Left cardiac atrium (tissue), 4 donors: ENCODE measurements around the gene INAVA. TPM values are rescaled to one million over a fixed set of nuclear protein-coding genes. Genes with fewer than 3 reads are reported as not detected.
"Not testable (repeated sequence)": the region's sequence is repeated elsewhere in the genome, so short reads cannot be mapped to it uniquely, and the experiment has no call there.

Source experiments
- ATAC-seq, 2 donors: fragments of 200-7000 bp; cut with Tn5 transposase; one replicate each; pipeline ENCODE4 v1.9.1; 2020; ENCODE audit warnings: mild to moderate bottlenecking in 2 of 2, moderate library complexity in 2 of 2
- DNase-seq: peaks from one replicate; pipeline ENCODE4 v3.0.0-alpha.2; 2020
- intact Hi-C, 2 donors: fragments of 100-400 bp; cut with DNase I; formaldehyde crosslinking; loops; one replicate each; pipeline versions ENCODE4 v1.14.1 to v1.15.1; 2022 to 2023
- total RNA-seq, 2 donors: library from RNA; stranded (reverse); fragmentation: NEBNext Ultra II Directional; extraction: Animal tissue kit (Norgen Biotek cat#: 25700); gene quantifications; one replicate each; pipeline ENCODE4 v1.2.1, GENCODE V29; 2021
- donor health status: DM: no; HTN: yes; CAD: no.
- donor health status: DM: no; HTN: yes; CAD: no; lungs with severe emphysema.
- donor health status: DM: yes; HTN: yes; CAD: no.
- donor health status: Dilated cardiomyopathy.

INAVA gene
- total RNA-seq, 2 donors from 2014 or later, result 0.29 TPM; not detected in 1

GRCh38 chr1:200949626-200950025 lies 54.9 kb downstream of the INAVA start:
- no peak for DNase-seq
- intact Hi-C loops, result no loop called here
- ATAC-seq, result no peak

GRCh38 chr1:200951016-200951415 lies 56.3 kb downstream of the INAVA start:
- intact Hi-C loops, result no loop called here
- no peak for ATAC-seq
- DNase-seq, result no peak

GRCh38 chr1:200954434-200954833 lies 59.7 kb downstream of the INAVA start:
- ATAC-seq (no peak), DNase-seq (no peak)
- intact Hi-C loops, result no loop called here

- intact Hi-C loops, result no loop called here
- DNase-seq (no peak), ATAC-seq (no peak)
Observed at GRCh38 chr1:200958597-200958996, 63.9 kb downstream of the INAVA start.

GRCh38 chr1:200959411-200959921 lies 64.8 kb downstream of the INAVA start:
- DNase-seq (no peak), ATAC-seq (no peak)
- intact Hi-C loops, result no loop called here

- DNase-seq (no peak), ATAC-seq (no peak)
- intact Hi-C loops, result no loop called here
Observed at GRCh38 chr1:200960236-200960947, 65.7 kb downstream of the INAVA start.

GRCh38 chr1:200960948-200961340 lies 66.2 kb downstream of the INAVA start:
- ATAC-seq (no peak), DNase-seq (no peak)
- intact Hi-C loops, result no loop called here

- DNase-seq, intact Hi-C loops, ATAC-seq: not testable (repeated sequence)
Observed at GRCh38 chr1:200962151-200962550, 67.5 kb downstream of the INAVA start.

- ATAC-seq (no peak), DNase-seq (no peak)
- intact Hi-C loops, result no loop called here
Observed at GRCh38 chr1:200962631-200963030, 67.9 kb downstream of the INAVA start.

GRCh38 chr1:200963076-200963475 lies 68.4 kb downstream of the INAVA start:
- intact Hi-C loops, result no loop called here
- ATAC-seq (no peak), DNase-seq (no peak)

GRCh38 chr1:200963888-200964287 lies 69.2 kb downstream of the INAVA start:
- DNase-seq, intact Hi-C loops, ATAC-seq: not testable (repeated sequence)

Other genes with a start within 250 kb of the INAVA start
- 10 to 100 TPM in 1 of 2 donors, 1 to 10 TPM in 1; 9.7 to 11.9 TPM for gene DDX59, start 225.0 kb upstream of the INAVA start, total RNA-seq
- 10 to 100 TPM; 32.1 to 40.9 TPM for gene CAMSAP2, start 156.0 kb upstream of the INAVA start, total RNA-seq
- not detected for gene GPR25, start 21.9 kb upstream of the INAVA start, total RNA-seq
- 1 to 10 TPM in 1 of 2 donors, under 1 TPM in 1; 0.94 to 1.0 TPM for gene KIF21B, start 128.8 kb downstream of the INAVA start, total RNA-seq
- gene CACNA1S, start 217.5 kb downstream of the INAVA start, total RNA-seq, result not detected
- not detected for gene ASCL5, start 232.3 kb downstream of the INAVA start, total RNA-seq